Lower leg skin (tissue), 3 donors: Measurements from ENCODE around the gene ACYP2.

Experiments used
- POLR2A ChIP-seq, 2 donors: fragments of 450-650 bp; IDR thresholded peaks; one replicate each; pipeline ENCODE4 v1.6.1; 2016 to 2017; ENCODE audit warnings: antibody characterized with exemption in 2 of 2, mild to moderate bottlenecking in 1 of 2, moderate library complexity in 1 of 2
- TF ChIP-seq, protein P1 (sequence below), 3 donors: fragments of 450-650 bp; IDR thresholded peaks; one replicate each; pipeline ENCODE4 v1.5.1; 2016; ENCODE audit warnings: antibody characterized with exemption in 3 of 3, mild to moderate bottlenecking in 3 of 3, moderate library complexity in 2 of 3

DNA sequence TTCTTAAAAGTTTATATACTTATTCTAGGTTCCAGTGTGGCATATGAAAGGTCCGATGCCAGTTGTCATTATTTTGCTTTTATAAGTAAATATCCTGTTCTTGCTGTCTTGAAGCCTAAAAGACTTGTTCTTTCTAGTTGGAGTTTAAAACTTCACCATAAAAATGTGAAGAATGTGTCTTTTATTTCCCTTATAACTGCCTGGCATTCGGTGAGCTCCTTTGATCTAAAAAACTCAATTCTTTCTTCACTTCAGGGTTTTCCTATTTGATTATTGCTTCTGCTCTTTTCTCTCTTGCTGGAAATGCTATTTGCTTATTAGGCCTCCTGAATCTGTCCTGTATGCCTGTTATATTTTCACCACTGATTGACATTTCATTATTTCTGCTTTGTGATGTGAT is 89.1 kb downstream of the ACYP2 start:
- TF ChIP-seq POLR2A (IDR thresholded peaks at IDR 0.05): no peak
- TF ChIP-seq, protein P1, sequence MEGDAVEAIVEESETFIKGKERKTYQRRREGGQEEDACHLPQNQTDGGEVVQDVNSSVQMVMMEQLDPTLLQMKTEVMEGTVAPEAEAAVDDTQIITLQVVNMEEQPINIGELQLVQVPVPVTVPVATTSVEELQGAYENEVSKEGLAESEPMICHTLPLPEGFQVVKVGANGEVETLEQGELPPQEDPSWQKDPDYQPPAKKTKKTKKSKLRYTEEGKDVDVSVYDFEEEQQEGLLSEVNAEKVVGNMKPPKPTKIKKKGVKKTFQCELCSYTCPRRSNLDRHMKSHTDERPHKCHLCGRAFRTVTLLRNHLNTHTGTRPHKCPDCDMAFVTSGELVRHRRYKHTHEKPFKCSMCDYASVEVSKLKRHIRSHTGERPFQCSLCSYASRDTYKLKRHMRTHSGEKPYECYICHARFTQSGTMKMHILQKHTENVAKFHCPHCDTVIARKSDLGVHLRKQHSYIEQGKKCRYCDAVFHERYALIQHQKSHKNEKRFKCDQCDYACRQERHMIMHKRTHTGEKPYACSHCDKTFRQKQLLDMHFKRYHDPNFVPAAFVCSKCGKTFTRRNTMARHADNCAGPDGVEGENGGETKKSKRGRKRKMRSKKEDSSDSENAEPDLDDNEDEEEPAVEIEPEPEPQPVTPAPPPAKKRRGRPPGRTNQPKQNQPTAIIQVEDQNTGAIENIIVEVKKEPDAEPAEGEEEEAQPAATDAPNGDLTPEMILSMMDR (IDR thresholded peaks at IDR 0.05): no peak
